K562 (cell line): ENCODE data around the gene ZBTB38. TPM values are rescaled to one million over a fixed set of nuclear protein-coding genes. Genes with fewer than 3 reads are reported as not detected.

Experiments
- ATAC-seq: fragments of 200-7000 bp; cut with Tn5 transposase; 3 replicates; pipeline ENCODE4 v1.9.1; 2020; ENCODE audit warnings: moderate library complexity
- BruUV-seq: library from RNA; stranded (reverse); fragments of 400-500 nt; replicated peaks from 2 replicates; lab custom pipeline; 2021; lab: Mats Ljungman, UMichigan
- CTCF ChIA-PET: fragments of 300-600 bp; formaldehyde crosslinking; extraction: SDS; loops from one replicate; lab custom pipeline; 2021; ENCODE audit warnings: low intra/inter-chr PET ratio; lab: Yijun Ruan, JAX
- POLR2A ChIA-PET: fragments of 300-600, 350-650 bp; sonication (Branson Sonifier 250); formaldehyde crosslinking; extraction: SDS; loops from one replicate; lab custom pipeline; 2021; ENCODE audit warnings: antibody characterized with exemption, inconsistent platforms; lab: Yijun Ruan, JAX
- DNase-seq, 4 experiments: peaks; one replicate each; pipeline versions ENCODE4 v3.0.0 to v3.0.0-alpha.2; 2011 to 2018; ENCODE audit warnings: low spot score in 3 of 4, mixed read lengths in 3 of 4; ENCODE audit errors: extremely low read depth in 1 of 4
- FAIRE-seq: peaks from 2 replicates; lab custom pipeline; 2011; peaks lifted over from hg19 to GRCh38; lab: Jason Lieb, UNC
- H2AFZ ChIP-seq: 2 replicates; pipeline ENCODE4 v1.6.0; 2011; ENCODE audit warnings: low read depth, low read length, control low read depth, inconsistent platforms
- H3K27ac ChIP-seq: fragments of 200-600 bp; 3 replicates; pipeline ENCODE4 v1.8.0; 2011; ENCODE audit warnings: low read depth, mild to moderate bottlenecking, control low read depth, inconsistent platforms, low read length, moderate library complexity, mixed read lengths; ENCODE audit errors: extremely low read depth
- H3K27me3 ChIP-seq, 2 experiments: fragments of 300-600 bp in 1 of 2; 2 replicates in 1 of 2; 3 replicates in 1 of 2; pipeline versions ENCODE4 v1.6.0 to v1.8.0; 2011; ENCODE audit warnings: inconsistent platforms in 2 of 2, low read length in 2 of 2, mild to moderate bottlenecking in 1 of 2, mixed read lengths in 1 of 2, moderate library complexity in 1 of 2; ENCODE audit not compliant: control insufficient read depth in 2 of 2, insufficient read depth in 2 of 2
- H3K36me3 ChIP-seq: fragments of 300-600 bp; 3 replicates; pipeline ENCODE4 v1.8.0; 2011; ENCODE audit warnings: mild to moderate bottlenecking, low read length, inconsistent platforms; ENCODE audit not compliant: control insufficient read depth, insufficient read depth
- H3K4me1 ChIP-seq, 2 experiments: fragments of 200-600 bp in 1 of 2; replicated peaks in 1 of 2; 2 replicates in 1 of 2; 3 replicates in 1 of 2; pipeline versions ENCODE4 v1.5.1 to v1.8.0; 2011; ENCODE audit warnings: inconsistent platforms in 2 of 2, low read length in 2 of 2, mild to moderate bottlenecking in 1 of 2, mixed read lengths in 1 of 2, moderate library complexity in 1 of 2; ENCODE audit not compliant: control insufficient read depth in 2 of 2, insufficient read depth in 2 of 2
- H3K4me2 ChIP-seq: 2 replicates; pipeline ENCODE4 v1.6.1; 2011; ENCODE audit warnings: low read length, control low read depth, inconsistent platforms, mixed read lengths; ENCODE audit not compliant: insufficient read depth
- H3K4me3 ChIP-seq: fragments of 200-600 bp; sonication (generic), shearing (Covaris generic); 2 replicates; pipeline ENCODE4 v1.5.1; 2016; ENCODE audit warnings: control low read depth, inconsistent platforms
- H3K79me2 ChIP-seq: fragments of 200-600 bp; 3 replicates; pipeline ENCODE4 v1.8.0; 2011; ENCODE audit warnings: low read length, inconsistent platforms; ENCODE audit not compliant: control insufficient read depth, insufficient read depth
- H3K9ac ChIP-seq, 2 experiments: 2 replicates each; pipeline versions ENCODE4 v1.6.0 to v1.6.1; 2011; ENCODE audit warnings: low read depth in 2 of 2, low read length in 2 of 2, control low read depth in 1 of 2, inconsistent platforms in 1 of 2, mild to moderate bottlenecking in 1 of 2, mixed read lengths in 1 of 2; ENCODE audit not compliant: insufficient read depth in 1 of 2
- H3K9me1 ChIP-seq: one replicate; pipeline ENCODE4 v1.6.0; 2011; ENCODE audit warnings: inconsistent platforms, mild to moderate bottlenecking, low read length, moderate library complexity; ENCODE audit not compliant: control insufficient read depth, insufficient read depth
- H3K9me3 ChIP-seq: replicated peaks from 2 replicates; pipeline ENCODE4 v1.5.1; 2011; ENCODE audit warnings: low read depth, low read length, inconsistent platforms; ENCODE audit not compliant: control insufficient read depth, insufficient read depth
- H4K20me1 ChIP-seq: replicated peaks from 2 replicates; pipeline ENCODE4 v1.6.1; 2011; ENCODE audit warnings: low read length, inconsistent platforms, mixed read lengths; ENCODE audit not compliant: control insufficient read depth, insufficient read depth
- ARNT ChIP-seq, 2 experiments: fragments of 450-650 bp; IDR thresholded peaks; 2 replicates each; pipeline ENCODE4 v1.6.1; 2016; ENCODE audit warnings: mild to moderate bottlenecking in 1 of 2
- EZH2 ChIP-seq: IDR thresholded peaks from 2 replicates; pipeline ENCODE4 v1.6.1; 2012; ENCODE audit warnings: low read depth, mild to moderate bottlenecking, inconsistent platforms, low read length, borderline replicate concordance
- HDAC2 ChIP-seq: fragments of 450-650 bp; IDR thresholded peaks from 2 replicates; pipeline ENCODE4 v1.6.1; 2016; ENCODE audit warnings: mild to moderate bottlenecking
- MXI1 ChIP-seq: IDR thresholded peaks from 2 replicates; pipeline ENCODE4 v1.6.1; 2011; ENCODE audit warnings: low read depth, mild to moderate bottlenecking, improper control_type of control experiment, low read length
- RBM22 ChIP-seq: fragments of 200-400 bp; formaldehyde crosslinking; IDR thresholded peaks from 2 replicates; pipeline ENCODE4 v1.6.1; 2018; ENCODE audit warnings: low read length, low read depth; ENCODE audit not compliant: poor library complexity, severe bottlenecking
- SRSF9 ChIP-seq: fragments of 200-400 bp; formaldehyde crosslinking; IDR thresholded peaks from 2 replicates; pipeline ENCODE4 v1.6.1; 2017; ENCODE audit warnings: low read depth, low read length, borderline replicate concordance
- TCF7L2 ChIP-seq: fragments of 150-350 bp; IDR thresholded peaks from 2 replicates; pipeline ENCODE4 v1.6.1; 2016; ENCODE audit warnings: low read depth, mild to moderate bottlenecking, low read length, moderate library complexity
- ZNF133 ChIP-seq: fragments of 250-450 bp; sonication (Bioruptor Pico); IDR thresholded peaks from 2 replicates; pipeline ENCODE4 v1.4.0; 2020; ENCODE audit warnings: mild to moderate bottlenecking
- ZNF165 ChIP-seq: fragments of 250-450 bp; sonication (Bioruptor Pico); IDR thresholded peaks from 2 replicates; pipeline ENCODE4 v1.4.0; 2020; ENCODE audit warnings: borderline replicate concordance
- WGBS: fragments of 100-300 bp; shearing (Covaris generic); methylation state at CpG from one replicate; pipeline ENCODE4 v1.1.6; 2016; ENCODE audit warnings: low coverage, mixed read lengths; ENCODE audit not compliant: insufficient coverage; ENCODE audit errors: missing lambda C conversion rate; 5-methylcytosine and 5-hydroxymethylcytosine counted together
- in situ Hi-C: fragments of 300-500 bp; cut with MboI; formaldehyde crosslinking; loops from 4 replicates; pipeline ENCODE4 v1.15.0; 2018; ENCODE audit warnings: inconsistent platforms, mixed read lengths
- intact Hi-C: fragments of 100-400 bp; cut with micrococcal nuclease; formaldehyde crosslinking; loops from 2 replicates; pipeline ENCODE4 v1.14.2; 2022
- polyA plus RNA-seq, 8 experiments: library from polyadenylated mRNA; depleted of rRNA in 4 of 8; stranded (reverse) in 5 of 8; unstranded in 3 of 8; fragments of >200 nt; fragmentation: Nextera tagmentation in 2 of 8; fragmentation: Illumina TruSeq in 1 of 8; extraction: Ambion mirVana in 2 of 8; extraction: Trizol in 1 of 8; gene quantifications; 2 replicates each; pipeline versions ENCODE4 v1.2.1 to v1.2.3, GENCODE V29; 2011 to 2014; ENCODE audit warnings: inconsistent platforms in 1 of 8, missing spikeins in 1 of 8
- total RNA-seq, 7 experiments: library from RNA; depleted of rRNA in 6 of 7; stranded (reverse); fragments of >200 nt in 6 of 7; fragmentation: Illumina TruSeq in 2 of 7; extraction: Trizol in 2 of 7; gene quantifications; 2 replicates each; pipeline versions ENCODE4 v1.2.1 to v1.2.3, GENCODE V29; 2011 to 2021; ENCODE audit warnings: low replicate concordance in 1 of 7
- TF ChIP-seq, protein P1 (sequence below): fragments of 250-450 bp; sonication (Bioruptor Pico); IDR thresholded peaks from 2 replicates; pipeline ENCODE4 v1.5.0; 2021
- TF ChIP-seq, protein P2 (sequence below): sonication (generic); IDR thresholded peaks from 2 replicates; pipeline ENCODE4 v1.6.1; 2016
- TF ChIP-seq, protein P3 (sequence below), 3 experiments: fragments of 200-800 bp in 1 of 3; sonication (Bioruptor generic) in 1 of 3; sonication (generic) in 1 of 3; formaldehyde crosslinking in 1 of 3; IDR thresholded peaks; 2 replicates each; pipeline versions ENCODE4 v1.6.1 to v1.8.0; 2016 to 2022; ENCODE audit warnings: mild to moderate bottlenecking in 2 of 3, missing compliant biosample characterization in 2 of 3, missing genetic modification characterization in 2 of 3, missing genetic modification reagents in 1 of 3
- TF ChIP-seq, protein P4 (sequence below), 3 experiments: IDR thresholded peaks in 2 of 3; conservative IDR thresholded peaks in 1 of 3; 2 replicates each; pipeline ENCODE4 v1.5.1; 2011 to 2012; ENCODE audit warnings: low read length in 3 of 3, mild to moderate bottlenecking in 3 of 3, control low read depth in 2 of 3, improper control_type of control experiment in 1 of 3, inconsistent platforms in 1 of 3, low read depth in 1 of 3, mixed read lengths in 1 of 3, moderate library complexity in 1 of 3; ENCODE audit not compliant: insufficient read depth in 2 of 3

The ZBTB38 gene
- total and polyA plus RNA-seq, 9 of the 15 experiments (the other 6 are each of a cell fraction or from before 2014, with no cell fraction given): 12.1 to 39.4 (median 22.9) TPM

DNA sequence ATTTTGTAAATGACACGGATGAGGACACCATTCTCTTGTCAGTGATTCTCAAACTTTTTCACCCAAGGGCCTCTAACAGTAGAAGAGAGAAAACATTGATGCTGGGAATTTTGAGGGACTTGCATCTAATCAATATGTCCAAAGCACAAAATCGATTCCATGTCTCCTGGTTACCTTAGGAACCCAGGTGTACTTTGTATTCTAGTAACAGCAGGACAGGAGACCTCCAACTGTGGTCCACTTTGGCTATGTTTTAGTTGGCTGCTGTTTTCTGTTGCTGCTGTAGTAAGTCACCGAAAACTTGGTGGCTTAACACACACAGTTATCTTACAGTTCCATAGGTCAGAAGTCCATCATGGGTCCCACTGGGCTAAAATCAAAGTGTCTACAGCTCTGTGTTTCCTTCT, 24.4 kb upstream of the ZBTB38 start:
- no peak for FAIRE-seq
- in situ Hi-C loops (no loop called here), intact Hi-C loops (no loop called here)

More for the DNA sequence above, 24.4 kb upstream of the ZBTB38 start:
- no peaks in the 10 kb centered on the region for H3K36me3 ChIP-seq
- no peaks in the 10 kb centered on the region for H3K27me3 ChIP-seq
- no peaks in the 10 kb centered on the region for H3K9me1 ChIP-seq
- DNase-seq (no peak), ATAC-seq (no peak)
- H4K20me1 ChIP-seq: no peaks in the 10 kb centered on the region
- TF ChIP-seq MXI1: no peak
- TF ChIP-seq SRSF9: no peak
- TF ChIP-seq HDAC2: no peak
- TF ChIP-seq EZH2: no peak
- TF ChIP-seq TCF7L2: no peak
- TF ChIP-seq, protein P1, sequence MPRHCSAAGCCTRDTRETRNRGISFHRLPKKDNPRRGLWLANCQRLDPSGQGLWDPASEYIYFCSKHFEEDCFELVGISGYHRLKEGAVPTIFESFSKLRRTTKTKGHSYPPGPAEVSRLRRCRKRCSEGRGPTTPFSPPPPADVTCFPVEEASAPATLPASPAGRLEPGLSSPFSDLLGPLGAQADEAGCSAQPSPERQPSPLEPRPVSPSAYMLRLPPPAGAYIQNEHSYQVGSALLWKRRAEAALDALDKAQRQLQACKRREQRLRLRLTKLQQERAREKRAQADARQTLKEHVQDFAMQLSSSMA (CRISPR knock-in tag): no peak
- TF ChIP-seq ZNF165 (CRISPR knock-in tag): no peak
- TF ChIP-seq, protein P2, sequence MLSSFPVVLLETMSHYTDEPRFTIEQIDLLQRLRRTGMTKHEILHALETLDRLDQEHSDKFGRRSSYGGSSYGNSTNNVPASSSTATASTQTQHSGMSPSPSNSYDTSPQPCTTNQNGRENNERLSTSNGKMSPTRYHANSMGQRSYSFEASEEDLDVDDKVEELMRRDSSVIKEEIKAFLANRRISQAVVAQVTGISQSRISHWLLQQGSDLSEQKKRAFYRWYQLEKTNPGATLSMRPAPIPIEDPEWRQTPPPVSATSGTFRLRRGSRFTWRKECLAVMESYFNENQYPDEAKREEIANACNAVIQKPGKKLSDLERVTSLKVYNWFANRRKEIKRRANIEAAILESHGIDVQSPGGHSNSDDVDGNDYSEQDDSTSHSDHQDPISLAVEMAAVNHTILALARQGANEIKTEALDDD: no peak
- TF ChIP-seq ZNF133: no peak
- TF ChIP-seq, protein P3, sequence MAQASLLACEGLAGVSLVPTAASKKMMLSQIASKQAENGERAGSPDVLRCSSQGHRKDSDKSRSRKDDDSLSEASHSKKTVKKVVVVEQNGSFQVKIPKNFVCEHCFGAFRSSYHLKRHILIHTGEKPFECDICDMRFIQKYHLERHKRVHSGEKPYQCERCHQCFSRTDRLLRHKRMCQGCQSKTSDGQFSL (CRISPR knock-in tag; IDR thresholded peaks at IDR 0.05): no peak
- TF ChIP-seq, protein P3 (tag; IDR thresholded peaks at IDR 0.05): no peak
- no peak for TF ChIP-seq ARNT (IDR thresholded peaks at IDR 0.05)
- TF ChIP-seq, protein P4, sequence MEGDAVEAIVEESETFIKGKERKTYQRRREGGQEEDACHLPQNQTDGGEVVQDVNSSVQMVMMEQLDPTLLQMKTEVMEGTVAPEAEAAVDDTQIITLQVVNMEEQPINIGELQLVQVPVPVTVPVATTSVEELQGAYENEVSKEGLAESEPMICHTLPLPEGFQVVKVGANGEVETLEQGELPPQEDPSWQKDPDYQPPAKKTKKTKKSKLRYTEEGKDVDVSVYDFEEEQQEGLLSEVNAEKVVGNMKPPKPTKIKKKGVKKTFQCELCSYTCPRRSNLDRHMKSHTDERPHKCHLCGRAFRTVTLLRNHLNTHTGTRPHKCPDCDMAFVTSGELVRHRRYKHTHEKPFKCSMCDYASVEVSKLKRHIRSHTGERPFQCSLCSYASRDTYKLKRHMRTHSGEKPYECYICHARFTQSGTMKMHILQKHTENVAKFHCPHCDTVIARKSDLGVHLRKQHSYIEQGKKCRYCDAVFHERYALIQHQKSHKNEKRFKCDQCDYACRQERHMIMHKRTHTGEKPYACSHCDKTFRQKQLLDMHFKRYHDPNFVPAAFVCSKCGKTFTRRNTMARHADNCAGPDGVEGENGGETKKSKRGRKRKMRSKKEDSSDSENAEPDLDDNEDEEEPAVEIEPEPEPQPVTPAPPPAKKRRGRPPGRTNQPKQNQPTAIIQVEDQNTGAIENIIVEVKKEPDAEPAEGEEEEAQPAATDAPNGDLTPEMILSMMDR (IDR thresholded peaks at IDR 0.05 in 2 of 3, conservative IDR thresholded peaks at IDR 0.05 in 1 of 3; ENCODE audit: insufficient read depth in 2 of 3, low read depth in 1 of 3, low read length in 3 of 3): no peak
- no peak for TF ChIP-seq RBM22
- peaks cover 4 to 32% of the 10 kb centered on the region in 2 experiments; a peak in 4 of 5 replicates for H3K4me1 ChIP-seq
- no peak overlapping the region for H3K27ac ChIP-seq
- no peak overlapping the region for H3K4me3 ChIP-seq
- POLR2A ChIA-PET: interaction anchor here (0.6 kb wide), 1 partner anchor 801 kb away, joined by 3 read pairs; no protein-coding TSS in a partner anchor
- H3K9me3 ChIP-seq: no peaks in the 10 kb centered on the region
- BruUV-seq: no TSS peak
- CTCF ChIA-PET: no interaction called here
- no peak overlapping the region for H3K4me2 ChIP-seq
- no peaks in the 10 kb centered on the region for H3K79me2 ChIP-seq
- H3K9ac ChIP-seq: no peak overlapping the region
- WGBS: 32% methylated on average over 3 of the region's 3 CpGs
- H2AFZ ChIP-seq: peak overlapping the region; percentile 32; the same call in 1 of the 2 replicates
